ENCODE data around the gene ADGRL1. TPM values are rescaled to one million over a fixed set of nuclear protein-coding genes. Genes with fewer than 3 reads are reported as not detected.
"Not testable (repeated sequence)": the region's sequence is repeated elsewhere in the genome, so short reads cannot be mapped to it uniquely, and the experiment has no call there.

Gene ADGRL1
- total and polyA plus RNA-seq, 2 donors, result 3.6 to 8.4 TPM

DNA sequence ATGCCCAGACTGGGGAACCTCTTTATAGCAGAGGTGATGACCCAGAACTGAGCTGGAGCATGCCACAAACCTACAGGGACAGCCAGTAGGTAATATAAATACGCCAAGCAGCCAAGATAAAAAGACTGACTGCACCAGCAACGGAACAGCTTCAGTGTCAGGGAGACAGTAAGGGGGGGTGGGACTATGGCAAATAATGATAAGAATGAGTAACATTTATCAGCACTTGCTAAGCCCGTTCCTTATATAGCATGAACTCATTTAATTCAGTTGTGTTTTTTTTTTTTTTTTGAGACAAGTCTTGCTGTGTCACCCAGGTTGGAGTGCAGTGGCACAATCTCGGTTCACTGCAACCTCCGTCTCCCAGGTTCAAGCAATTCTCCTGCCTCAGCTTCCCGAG is 20.5 kb upstream of the ADGRL1 start:
- not testable (repeated sequence) for H3K4me1 ChIP-seq (ENCODE audit: control insufficient read depth in 2 of 2, insufficient read depth in 2 of 2, low read length in 2 of 2); H3K27me3 ChIP-seq (ENCODE audit: control insufficient read depth in 2 of 2, insufficient read depth in 1 of 2, low read length in 1 of 2); H3K27ac ChIP-seq (ENCODE audit: low read depth in 1 of 2, low read length in 1 of 2); H3K36me3 ChIP-seq (ENCODE audit: control insufficient read depth in 2 of 2, insufficient read depth in 2 of 2, low read length in 1 of 2); DNase-seq (ENCODE audit: low read depth in 6 of 9, low spot score in 9 of 9); H3K9me3 ChIP-seq (ENCODE audit: control insufficient read depth in 2 of 2, insufficient read depth in 1 of 2, low read length in 1 of 2); H3K4me3 ChIP-seq (ENCODE audit: low read length in 2 of 2)
- 92% methylated on average over 6 of the region's 6 CpGs for WGBS

DNA sequence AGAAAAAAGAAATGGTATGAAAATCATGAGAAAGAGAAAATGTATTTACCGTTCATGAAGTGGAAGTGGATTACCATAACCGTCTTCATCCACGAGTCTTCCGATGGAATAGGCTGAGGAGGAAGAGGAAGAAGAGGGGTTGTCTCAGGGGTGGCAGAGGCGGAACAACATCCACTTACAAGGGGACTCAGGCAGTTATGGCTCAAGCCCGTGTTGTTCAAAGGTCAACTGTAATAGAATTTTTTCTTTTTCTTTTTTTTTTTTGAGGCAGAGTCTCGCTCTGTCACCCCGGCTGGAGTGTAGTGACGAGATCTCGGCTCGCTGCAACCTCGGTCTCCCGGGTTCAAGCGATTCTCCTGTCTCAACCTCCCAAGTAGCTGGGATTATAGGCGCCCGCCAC is 16.9 kb upstream of the ADGRL1 start:
- no peaks in the 10 kb centered on the region for H3K36me3 ChIP-seq (ENCODE audit: control insufficient read depth in 2 of 2, insufficient read depth in 2 of 2, low read length in 1 of 2)
- H3K4me3 ChIP-seq (ENCODE audit: low read length in 2 of 2), result no peak overlapping the region
- WGBS, result 94% methylated on average over 16 of the region's 16 CpGs
- no peaks in the 10 kb centered on the region for H3K9me3 ChIP-seq (ENCODE audit: control insufficient read depth in 2 of 2, insufficient read depth in 1 of 2, low read length in 1 of 2)
- DNase-seq (ENCODE audit: low read depth in 6 of 9, low spot score in 9 of 9), result no peak
- H3K4me1 ChIP-seq (ENCODE audit: control insufficient read depth in 2 of 2, insufficient read depth in 2 of 2, low read length in 2 of 2), result peaks cover 0 to 4% of the 10 kb centered on the region in 2 donors
- peaks cover 0 to 4% of the 10 kb centered on the region in 2 donors for H3K27me3 ChIP-seq (ENCODE audit: control insufficient read depth in 2 of 2, insufficient read depth in 1 of 2, low read length in 1 of 2)
- no peak overlapping the region for H3K27ac ChIP-seq (ENCODE audit: low read depth in 1 of 2, low read length in 1 of 2)

DNA sequence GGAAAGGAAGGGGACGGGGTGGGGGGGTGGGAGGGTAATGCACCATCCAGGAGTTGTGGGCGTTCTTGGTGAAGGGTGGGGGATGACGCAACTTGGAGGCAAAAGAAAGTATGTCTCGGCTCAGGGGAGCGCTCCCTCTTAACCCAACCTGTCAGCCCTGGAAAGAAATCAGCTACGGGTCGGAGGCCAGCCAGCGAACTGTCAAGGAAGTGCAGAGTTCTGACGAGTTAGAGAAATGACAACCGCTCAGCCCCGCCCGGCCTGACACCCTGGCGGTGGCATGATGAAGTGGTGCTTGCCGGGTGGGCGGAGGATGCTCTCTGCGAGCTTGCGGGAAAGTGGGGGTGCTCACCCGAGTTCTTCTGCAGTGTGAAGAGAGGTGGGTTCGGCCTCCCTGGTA is 15.4 kb upstream of the ADGRL1 start:
- H3K9me3 ChIP-seq (ENCODE audit: control insufficient read depth in 2 of 2, insufficient read depth in 1 of 2, low read length in 1 of 2); H3K4me3 ChIP-seq (ENCODE audit: low read length in 2 of 2); H3K27ac ChIP-seq (ENCODE audit: low read depth in 1 of 2, low read length in 1 of 2); H3K36me3 ChIP-seq (ENCODE audit: control insufficient read depth in 2 of 2, insufficient read depth in 2 of 2, low read length in 1 of 2); H3K27me3 ChIP-seq (ENCODE audit: control insufficient read depth in 2 of 2, insufficient read depth in 1 of 2, low read length in 1 of 2): not testable (repeated sequence)
- 4% methylated on average over 19 of the region's 19 CpGs for WGBS
- H3K4me1 ChIP-seq (ENCODE audit: control insufficient read depth in 2 of 2, insufficient read depth in 2 of 2, low read length in 2 of 2), result peaks cover 0 to 12% of the 10 kb centered on the region in 2 donors
- DNase-seq (ENCODE audit: low read depth in 6 of 9, low spot score in 9 of 9), result peak in 6 of 9 donors; percentile 38 to 82 (median 58)

DNA sequence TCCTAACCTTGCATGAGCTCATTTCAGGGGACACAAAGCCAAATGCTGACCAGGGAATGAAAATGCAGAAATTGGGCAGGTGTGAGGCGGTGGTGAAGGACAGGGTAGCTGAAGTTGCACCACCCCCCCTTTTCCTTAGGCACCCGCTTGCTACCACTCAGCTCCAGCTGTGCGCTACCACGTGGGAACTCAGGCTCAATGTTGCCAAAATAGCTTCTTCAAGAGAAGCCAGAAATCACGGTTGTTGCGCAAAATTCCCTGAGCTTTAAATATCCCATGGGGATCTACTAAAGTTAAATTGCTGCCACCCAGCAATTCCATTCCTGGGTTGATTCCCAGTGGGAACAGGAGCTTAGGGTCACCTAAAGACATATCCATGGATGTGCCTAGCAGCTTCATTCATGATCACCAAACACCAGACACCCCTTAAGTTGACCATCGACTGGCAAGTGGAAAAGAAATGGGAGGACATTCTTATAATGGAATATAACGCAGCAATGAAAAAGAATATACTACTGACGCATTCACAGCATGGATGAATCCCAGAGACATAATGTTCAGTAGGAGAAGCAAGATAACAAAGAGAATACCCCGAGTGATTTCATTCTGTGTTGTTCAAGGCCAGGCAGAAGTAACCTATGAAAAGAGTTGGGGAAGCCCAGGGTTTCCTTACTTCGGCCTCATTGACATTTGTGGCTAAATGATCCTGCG is 12.8 kb upstream of the ADGRL1 start:
- H3K36me3 ChIP-seq (ENCODE audit: control insufficient read depth in 2 of 2, insufficient read depth in 2 of 2, low read length in 1 of 2), result no peaks in the 10 kb centered on the region
- H3K9me3 ChIP-seq (ENCODE audit: control insufficient read depth in 2 of 2, insufficient read depth in 1 of 2, low read length in 1 of 2), result no peaks in the 10 kb centered on the region
- H3K4me3 ChIP-seq (ENCODE audit: low read length in 2 of 2), result no peak overlapping the region
- H3K27ac ChIP-seq (ENCODE audit: low read depth in 1 of 2, low read length in 1 of 2), result no peak overlapping the region
- peaks cover 0 to 4% of the 10 kb centered on the region in 2 donors for H3K27me3 ChIP-seq (ENCODE audit: control insufficient read depth in 2 of 2, insufficient read depth in 1 of 2, low read length in 1 of 2)
- H3K4me1 ChIP-seq (ENCODE audit: control insufficient read depth in 2 of 2, insufficient read depth in 2 of 2, low read length in 2 of 2), result peaks cover 0 to 13% of the 10 kb centered on the region in 2 donors
- DNase-seq (ENCODE audit: low read depth in 6 of 9, low spot score in 9 of 9), result no peak
- 95% methylated on average over 12 of the region's 12 CpGs for WGBS

DNA sequence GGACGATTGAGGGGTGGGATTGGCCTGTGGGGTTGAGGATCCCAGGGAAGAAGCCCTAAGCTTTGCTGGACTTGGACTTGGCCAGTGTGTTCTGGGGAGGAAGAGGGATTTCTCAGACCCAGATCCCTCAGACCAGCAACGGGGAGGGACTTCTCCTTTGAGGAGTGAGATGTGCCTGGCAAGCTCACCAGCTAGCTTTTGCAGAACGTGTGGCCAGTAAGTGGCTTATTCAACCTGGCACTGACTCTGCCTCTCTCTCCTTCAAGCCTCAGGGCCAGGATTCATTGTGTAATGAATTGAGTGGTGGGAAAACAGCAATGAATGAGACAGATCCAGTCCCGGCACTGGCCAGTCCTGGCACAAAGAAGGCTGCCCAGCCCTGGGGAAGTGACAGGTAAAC is 11.9 kb upstream of the ADGRL1 start:
- not testable (repeated sequence) for H3K36me3 ChIP-seq (ENCODE audit: control insufficient read depth in 2 of 2, insufficient read depth in 2 of 2, low read length in 1 of 2); DNase-seq (ENCODE audit: low read depth in 6 of 9, low spot score in 9 of 9); H3K9me3 ChIP-seq (ENCODE audit: control insufficient read depth in 2 of 2, insufficient read depth in 1 of 2, low read length in 1 of 2); H3K27me3 ChIP-seq (ENCODE audit: control insufficient read depth in 2 of 2, insufficient read depth in 1 of 2, low read length in 1 of 2); H3K27ac ChIP-seq (ENCODE audit: low read depth in 1 of 2, low read length in 1 of 2); H3K4me3 ChIP-seq (ENCODE audit: low read length in 2 of 2)
- H3K4me1 ChIP-seq (ENCODE audit: control insufficient read depth in 2 of 2, insufficient read depth in 2 of 2, low read length in 2 of 2), result peaks cover 0 to 13% of the 10 kb centered on the region in 2 donors
- 45% methylated on average over 4 of the region's 4 CpGs for WGBS

DNA sequence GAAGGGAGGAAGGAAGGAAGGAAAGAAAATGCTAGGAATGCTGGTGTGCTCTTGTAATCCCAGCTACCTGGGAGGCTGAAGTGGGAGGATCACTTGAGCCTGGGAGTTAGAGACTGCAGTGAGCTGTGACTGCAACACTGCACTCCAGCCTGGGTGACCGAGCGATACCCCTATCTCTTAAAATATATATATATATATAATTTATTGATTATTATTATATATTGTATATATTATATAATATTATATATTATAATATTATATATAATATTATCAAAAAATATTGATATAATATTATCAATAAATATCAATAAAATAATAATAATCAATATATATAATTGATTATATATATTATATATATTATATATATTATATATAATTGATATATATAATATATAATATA is 8.6 kb upstream of the ADGRL1 start:
- H3K36me3 ChIP-seq (ENCODE audit: control insufficient read depth in 2 of 2, insufficient read depth in 2 of 2, low read length in 1 of 2), result no peaks in the 10 kb centered on the region
- H3K4me3 ChIP-seq (ENCODE audit: low read length in 2 of 2), result no peak overlapping the region
- DNase-seq (ENCODE audit: low read depth in 6 of 9, low spot score in 9 of 9), result no peak
- 98% methylated on average over 2 of the region's 2 CpGs for WGBS
- no peak overlapping the region for H3K27ac ChIP-seq (ENCODE audit: low read depth in 1 of 2, low read length in 1 of 2)
- H3K4me1 ChIP-seq (ENCODE audit: control insufficient read depth in 2 of 2, insufficient read depth in 2 of 2, low read length in 2 of 2), result peaks cover 0 to 12% of the 10 kb centered on the region in 2 donors
- H3K27me3 ChIP-seq (ENCODE audit: control insufficient read depth in 2 of 2, insufficient read depth in 1 of 2, low read length in 1 of 2), result peaks cover 0 to 14% of the 10 kb centered on the region in 2 donors
- H3K9me3 ChIP-seq (ENCODE audit: control insufficient read depth in 2 of 2, insufficient read depth in 1 of 2, low read length in 1 of 2), result no peaks in the 10 kb centered on the region

DNA sequence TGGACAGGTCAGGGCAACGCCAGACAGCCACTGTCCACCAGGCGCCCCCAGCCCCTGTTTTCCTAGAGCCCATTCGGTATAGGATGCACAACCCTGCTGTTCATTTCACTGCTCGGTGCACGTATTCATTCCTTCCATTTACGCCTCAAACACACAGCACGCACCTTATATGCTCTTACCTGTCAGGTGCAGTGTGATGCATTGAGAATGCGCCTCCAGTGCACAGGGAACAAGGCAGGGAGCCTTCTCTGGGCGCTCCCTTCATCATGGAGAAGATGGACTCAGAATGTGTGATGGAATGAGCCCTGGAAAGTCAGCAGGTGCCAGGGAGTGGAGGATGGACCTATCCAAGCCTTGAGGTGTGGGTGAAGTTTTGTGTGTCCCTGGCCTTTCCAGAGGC is 4.2 kb upstream of the ADGRL1 start:
- not testable (repeated sequence) for DNase-seq (ENCODE audit: low read depth in 6 of 9, low spot score in 9 of 9); H3K27ac ChIP-seq (ENCODE audit: low read depth in 1 of 2, low read length in 1 of 2); H3K9me3 ChIP-seq (ENCODE audit: control insufficient read depth in 2 of 2, insufficient read depth in 1 of 2, low read length in 1 of 2); H3K36me3 ChIP-seq (ENCODE audit: control insufficient read depth in 2 of 2, insufficient read depth in 2 of 2, low read length in 1 of 2); H3K4me3 ChIP-seq (ENCODE audit: low read length in 2 of 2)
- H3K4me1 ChIP-seq (ENCODE audit: control insufficient read depth in 2 of 2, insufficient read depth in 2 of 2, low read length in 2 of 2), result peaks cover 0 to 16% of the 10 kb centered on the region in 2 donors
- peaks cover 2 to 37% of the 10 kb centered on the region in 2 donors for H3K27me3 ChIP-seq (ENCODE audit: control insufficient read depth in 2 of 2, insufficient read depth in 1 of 2, low read length in 1 of 2)
- 90% methylated on average over 9 of the region's 9 CpGs for WGBS

DNA sequence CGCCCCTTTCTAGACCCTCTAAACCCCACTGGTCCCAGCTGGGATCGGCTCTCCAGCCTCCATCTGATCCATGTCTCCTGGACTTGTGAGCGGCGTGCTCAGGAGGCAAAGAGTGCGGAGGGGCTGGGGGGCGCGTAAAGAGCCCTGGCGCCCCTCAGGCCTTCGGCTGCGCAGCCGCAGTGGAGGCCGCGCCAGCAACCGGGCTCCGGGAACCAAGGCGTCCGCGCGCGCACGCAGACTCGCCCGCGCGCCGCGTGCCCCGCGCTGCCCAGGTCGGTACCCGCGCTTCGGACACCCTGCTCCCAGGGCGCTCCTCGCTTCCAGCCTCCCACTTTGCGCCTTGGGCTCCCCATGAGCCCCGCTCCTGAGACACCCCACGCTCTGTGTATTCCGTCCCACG is 3.4 kb upstream of the ADGRL1 start:
- 1% methylated on average over 40 of the region's 40 CpGs for WGBS
- not testable (repeated sequence) for H3K36me3 ChIP-seq (ENCODE audit: control insufficient read depth in 2 of 2, insufficient read depth in 2 of 2, low read length in 1 of 2); DNase-seq (ENCODE audit: low read depth in 6 of 9, low spot score in 9 of 9); H3K27ac ChIP-seq (ENCODE audit: low read depth in 1 of 2, low read length in 1 of 2); H3K9me3 ChIP-seq (ENCODE audit: control insufficient read depth in 2 of 2, insufficient read depth in 1 of 2, low read length in 1 of 2)
- Histone ChIP-seq H3K4me1 (ENCODE audit: control insufficient read depth in 2 of 2, insufficient read depth in 2 of 2, low read length in 2 of 2) (peaks cover 6 to 24% of the 10 kb centered on the region in 2 donors), H3K4me3 (ENCODE audit: low read length in 2 of 2) (peak overlapping the region in 1 of 2 donors; percentile 15), H3K27me3 (ENCODE audit: control insufficient read depth in 2 of 2, insufficient read depth in 1 of 2, low read length in 1 of 2) (peaks cover 2 to 43% of the 10 kb centered on the region in 2 donors)

DNA sequence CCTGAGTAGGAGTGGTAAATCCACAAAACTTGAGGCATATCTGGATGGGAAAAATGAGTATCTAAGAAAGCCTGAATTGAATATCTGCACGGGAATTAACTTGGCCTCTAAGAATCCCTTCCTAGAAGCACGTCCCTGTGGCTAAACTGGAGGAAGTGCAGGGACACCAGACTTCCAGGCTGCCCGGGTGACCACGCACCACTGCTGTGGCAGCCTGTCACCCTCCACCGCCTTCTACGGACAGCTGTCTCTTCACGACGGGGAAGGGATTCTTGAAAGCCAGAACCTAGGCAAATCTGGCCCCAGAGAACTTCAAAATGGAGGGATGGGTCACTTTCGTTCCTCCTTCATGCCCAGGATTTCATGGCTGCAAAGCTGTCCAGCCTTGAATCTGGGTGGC is 2.5 kb upstream of the ADGRL1 start:
- H3K4me1 ChIP-seq (ENCODE audit: control insufficient read depth in 2 of 2, insufficient read depth in 2 of 2, low read length in 2 of 2), result peaks cover 8 to 32% of the 10 kb centered on the region in 2 donors
- not testable (repeated sequence) for H3K27ac ChIP-seq (ENCODE audit: low read depth in 1 of 2, low read length in 1 of 2); DNase-seq (ENCODE audit: low read depth in 6 of 9, low spot score in 9 of 9); H3K36me3 ChIP-seq (ENCODE audit: control insufficient read depth in 2 of 2, insufficient read depth in 2 of 2, low read length in 1 of 2); H3K9me3 ChIP-seq (ENCODE audit: control insufficient read depth in 2 of 2, insufficient read depth in 1 of 2, low read length in 1 of 2); H3K4me3 ChIP-seq (ENCODE audit: low read length in 2 of 2)
- 70% methylated on average over 9 of the region's 9 CpGs for WGBS
- H3K27me3 ChIP-seq (ENCODE audit: control insufficient read depth in 2 of 2, insufficient read depth in 1 of 2, low read length in 1 of 2), result peaks cover 2 to 43% of the 10 kb centered on the region in 2 donors

Data from thymus (tissue), 11 donors.